ENCODE results near the gene STK33.
"Not testable (repeated sequence)": the region's sequence is repeated elsewhere in the genome, so short reads cannot be mapped to it uniquely, and the experiment has no call there.

The STK33 gene

GRCh38 chr11:8467356-8467755 is 126.7 kb downstream of the STK33 start:
- not testable (repeated sequence) for H3K4me1 Mint-ChIP-seq (ENCODE audit: low read depth); H3K4me3 Mint-ChIP-seq; H3K27me3 Mint-ChIP-seq; H3K27ac Mint-ChIP-seq; H3K36me3 Mint-ChIP-seq
- H3K9me3 Mint-ChIP-seq (ENCODE audit: low read depth): peaks cover 16% of the 10 kb centered on the region

GRCh38 chr11:8466884-8467283 is 127.1 kb downstream of the STK33 start:
- H3K27me3 Mint-ChIP-seq; H3K4me1 Mint-ChIP-seq (ENCODE audit: low read depth); H3K27ac Mint-ChIP-seq; H3K36me3 Mint-ChIP-seq; H3K4me3 Mint-ChIP-seq: not testable (repeated sequence)
- H3K9me3 Mint-ChIP-seq (ENCODE audit: low read depth): peaks cover 16% of the 10 kb centered on the region

DNA sequence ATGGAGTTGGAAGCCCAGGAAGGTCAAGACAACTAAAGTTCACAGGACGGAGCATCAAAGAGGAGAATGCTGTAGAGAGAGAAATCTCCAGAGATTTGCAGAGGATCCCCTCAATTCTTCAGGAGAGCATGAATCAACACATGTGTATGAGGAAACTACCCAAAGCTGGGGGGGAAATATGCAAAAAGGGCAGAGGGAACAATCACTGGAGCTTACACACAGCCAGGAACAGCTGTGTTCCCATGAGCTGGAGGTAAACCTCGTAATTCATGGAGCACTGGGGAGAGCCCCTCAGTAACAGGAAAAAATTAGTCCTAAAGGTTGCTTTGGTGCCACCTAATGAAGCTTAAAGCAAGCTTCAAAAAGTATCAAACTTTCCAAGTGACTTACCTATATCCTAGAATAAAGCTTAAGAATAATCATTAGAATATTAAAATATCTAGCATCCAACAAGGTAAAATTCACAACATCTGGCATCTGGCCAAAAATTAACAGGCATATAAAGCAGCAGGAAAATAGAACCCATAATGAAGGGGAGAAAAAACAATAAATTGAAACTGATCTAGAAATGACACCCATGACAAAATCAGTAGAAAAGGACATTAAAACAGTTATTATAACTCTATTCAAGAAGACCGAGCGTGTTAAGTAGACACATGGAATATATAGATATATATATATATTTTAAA is 134.2 kb downstream of the STK33 start:
- H3K27ac Mint-ChIP-seq: no peak overlapping the region
- peaks cover 3% of the 10 kb centered on the region for H3K36me3 Mint-ChIP-seq
- no peaks in the 10 kb centered on the region for H3K9me3 Mint-ChIP-seq (ENCODE audit: low read depth)
- no peak overlapping the region for H3K4me3 Mint-ChIP-seq
- H3K27me3 Mint-ChIP-seq: no peaks in the 10 kb centered on the region
- H3K4me1 Mint-ChIP-seq (ENCODE audit: low read depth): no peaks in the 10 kb centered on the region

GRCh38 chr11:8442301-8442700 is 151.7 kb downstream of the STK33 start:
- Mint-ChIP-seq H3K27ac (no peak overlapping the region), H3K27me3 (no peaks in the 10 kb centered on the region), H3K9me3 (ENCODE audit: low read depth) (no peaks in the 10 kb centered on the region), H3K4me3 (no peak overlapping the region), H3K36me3 (no peaks in the 10 kb centered on the region), H3K4me1 (ENCODE audit: low read depth) (no peaks in the 10 kb centered on the region)

- H3K4me1 Mint-ChIP-seq (ENCODE audit: low read depth): no peaks in the 10 kb centered on the region
- no peaks in the 10 kb centered on the region for H3K36me3 Mint-ChIP-seq
- H3K27me3 Mint-ChIP-seq: no peaks in the 10 kb centered on the region
- H3K9me3 Mint-ChIP-seq (ENCODE audit: low read depth): no peaks in the 10 kb centered on the region
- H3K4me3 Mint-ChIP-seq: no peak overlapping the region
- no peak overlapping the region for H3K27ac Mint-ChIP-seq
Observed at GRCh38 chr11:8440649-8441048, 153.4 kb downstream of the STK33 start.

GRCh38 chr11:8429483-8429882 is 164.5 kb downstream of the STK33 start:
- Mint-ChIP-seq H3K4me1 (ENCODE audit: low read depth) (no peaks in the 10 kb centered on the region), H3K4me3 (no peak overlapping the region), H3K27ac (no peak overlapping the region), H3K9me3 (ENCODE audit: low read depth) (no peaks in the 10 kb centered on the region), H3K36me3 (peaks cover 4% of the 10 kb centered on the region), H3K27me3 (peaks cover 2% of the 10 kb centered on the region)

GRCh38 chr11:8426076-8426475 is 168.0 kb downstream of the STK33 start:
- no peaks in the 10 kb centered on the region for H3K9me3 Mint-ChIP-seq (ENCODE audit: low read depth)
- no peak overlapping the region for H3K27ac Mint-ChIP-seq
- no peak overlapping the region for H3K4me3 Mint-ChIP-seq
- peaks cover 2% of the 10 kb centered on the region for H3K27me3 Mint-ChIP-seq
- H3K36me3 Mint-ChIP-seq: peaks cover 4% of the 10 kb centered on the region
- no peaks in the 10 kb centered on the region for H3K4me1 Mint-ChIP-seq (ENCODE audit: low read depth)

DNA sequence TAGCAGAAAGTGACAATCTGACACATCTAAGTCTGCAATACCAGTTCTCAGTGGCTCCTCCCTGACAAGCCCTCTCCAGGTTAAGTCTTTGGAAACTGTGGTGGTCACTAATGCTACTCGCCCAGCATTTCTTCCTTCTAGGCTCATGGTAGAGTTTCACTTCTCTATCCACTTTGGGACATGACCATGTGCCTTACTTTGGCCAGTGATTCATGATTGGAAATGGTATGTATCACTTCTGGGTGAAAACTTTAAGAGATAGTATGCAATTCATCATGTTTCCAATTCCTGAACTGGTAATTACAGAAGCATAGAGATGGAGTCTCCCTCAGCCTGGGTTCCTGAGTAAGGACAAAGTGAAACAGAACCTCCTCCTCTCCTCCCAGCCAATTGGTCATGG is 178.8 kb downstream of the STK33 start:
- H3K36me3 Mint-ChIP-seq: no peaks in the 10 kb centered on the region
- no peak overlapping the region for H3K27ac Mint-ChIP-seq
- H3K9me3 Mint-ChIP-seq (ENCODE audit: low read depth): no peaks in the 10 kb centered on the region
- peaks cover 1% of the 10 kb centered on the region for H3K27me3 Mint-ChIP-seq
- H3K4me3 Mint-ChIP-seq: no peak overlapping the region
- H3K4me1 Mint-ChIP-seq (ENCODE audit: low read depth): no peaks in the 10 kb centered on the region

DNA sequence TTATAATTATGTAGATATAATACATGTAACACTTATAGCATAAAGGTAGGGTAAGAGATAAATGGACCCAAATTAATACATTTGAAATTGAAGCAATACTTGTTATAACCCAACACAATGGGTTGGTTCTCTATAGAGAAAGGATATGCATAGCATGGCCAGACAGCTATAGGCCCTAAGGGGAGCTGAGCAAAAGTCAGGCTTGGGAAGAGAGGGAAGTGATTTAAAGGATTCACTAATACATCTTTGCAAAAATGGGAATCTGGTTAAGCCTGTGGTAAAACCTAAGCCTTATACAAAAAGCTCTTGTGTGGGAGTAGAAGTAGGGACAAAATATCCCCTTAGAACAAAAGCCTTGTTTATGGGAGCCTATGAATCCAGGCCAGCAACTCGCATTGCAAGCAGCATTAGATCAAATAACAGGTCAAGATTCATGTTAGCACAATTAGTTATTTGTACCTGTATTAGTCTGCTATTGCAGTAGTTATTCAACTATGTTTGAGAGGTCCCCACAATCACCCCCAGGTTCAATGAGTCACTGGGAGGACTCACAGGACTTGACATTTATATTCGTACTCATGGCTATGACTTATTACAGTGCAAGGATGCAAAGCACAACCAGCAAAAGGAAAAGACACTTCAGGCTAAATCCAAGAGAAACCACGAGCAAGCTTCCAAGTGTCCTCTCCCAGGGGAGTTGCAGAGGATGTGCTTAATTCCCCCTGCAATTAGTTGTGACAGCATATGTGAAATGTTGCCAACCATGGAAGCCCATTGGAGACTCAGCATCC is 185.7 kb downstream of the STK33 start:
- no peak overlapping the region for H3K27ac Mint-ChIP-seq
- H3K9me3 Mint-ChIP-seq (ENCODE audit: low read depth): peaks cover 5% of the 10 kb centered on the region
- no peaks in the 10 kb centered on the region for H3K4me1 Mint-ChIP-seq (ENCODE audit: low read depth)
- H3K36me3 Mint-ChIP-seq: no peaks in the 10 kb centered on the region
- H3K27me3 Mint-ChIP-seq: no peaks in the 10 kb centered on the region
- no peak overlapping the region for H3K4me3 Mint-ChIP-seq

DNA sequence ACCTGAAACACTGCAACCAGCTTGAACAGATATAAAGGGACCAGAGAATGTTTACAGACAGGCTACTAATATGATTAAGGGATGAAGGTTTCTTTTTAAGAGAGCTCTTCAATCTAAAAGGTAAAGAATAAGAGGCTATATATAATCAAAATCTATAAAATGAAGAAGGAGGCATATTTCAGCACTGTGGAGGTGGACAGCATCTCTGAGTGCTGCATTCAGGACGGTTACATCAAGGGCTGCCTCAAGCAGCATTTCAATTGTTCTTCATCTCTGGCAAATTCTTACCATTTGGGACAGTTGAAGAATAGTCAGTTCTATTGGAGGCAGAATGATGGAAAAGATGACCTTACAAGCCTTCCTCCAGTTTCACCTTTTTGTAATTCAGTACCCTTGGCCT is 190.7 kb downstream of the STK33 start:
- H3K9me3 Mint-ChIP-seq (ENCODE audit: low read depth): peaks cover 5% of the 10 kb centered on the region
- H3K27ac Mint-ChIP-seq: no peak overlapping the region
- no peaks in the 10 kb centered on the region for H3K36me3 Mint-ChIP-seq
- no peaks in the 10 kb centered on the region for H3K4me1 Mint-ChIP-seq (ENCODE audit: low read depth)
- H3K27me3 Mint-ChIP-seq: no peaks in the 10 kb centered on the region
- no peak overlapping the region for H3K4me3 Mint-ChIP-seq

DNA sequence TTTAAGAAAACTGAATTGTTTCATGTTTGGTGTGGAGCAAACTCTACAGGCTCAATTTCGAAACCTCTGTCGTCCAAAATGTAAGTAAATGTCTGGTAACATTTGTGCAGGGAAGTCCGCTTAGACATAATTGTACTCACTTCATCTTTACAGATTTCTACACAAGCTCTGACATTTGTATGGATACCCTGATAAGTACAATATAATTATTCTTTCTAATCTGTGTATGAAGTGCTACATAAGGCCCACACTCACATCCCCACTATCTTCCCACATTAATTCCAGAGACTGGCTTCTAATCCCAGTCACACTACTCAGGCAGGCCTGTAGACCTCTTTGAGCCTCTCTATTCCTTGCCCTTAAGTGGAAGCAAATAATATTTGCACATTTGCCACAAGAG is 201.1 kb downstream of the STK33 start:
- no peaks in the 10 kb centered on the region for H3K4me1 Mint-ChIP-seq (ENCODE audit: low read depth)
- H3K27me3 Mint-ChIP-seq: no peaks in the 10 kb centered on the region
- H3K27ac Mint-ChIP-seq: no peak overlapping the region
- no peaks in the 10 kb centered on the region for H3K9me3 Mint-ChIP-seq (ENCODE audit: low read depth)
- peaks cover 2% of the 10 kb centered on the region for H3K36me3 Mint-ChIP-seq
- no peak overlapping the region for H3K4me3 Mint-ChIP-seq

DNA sequence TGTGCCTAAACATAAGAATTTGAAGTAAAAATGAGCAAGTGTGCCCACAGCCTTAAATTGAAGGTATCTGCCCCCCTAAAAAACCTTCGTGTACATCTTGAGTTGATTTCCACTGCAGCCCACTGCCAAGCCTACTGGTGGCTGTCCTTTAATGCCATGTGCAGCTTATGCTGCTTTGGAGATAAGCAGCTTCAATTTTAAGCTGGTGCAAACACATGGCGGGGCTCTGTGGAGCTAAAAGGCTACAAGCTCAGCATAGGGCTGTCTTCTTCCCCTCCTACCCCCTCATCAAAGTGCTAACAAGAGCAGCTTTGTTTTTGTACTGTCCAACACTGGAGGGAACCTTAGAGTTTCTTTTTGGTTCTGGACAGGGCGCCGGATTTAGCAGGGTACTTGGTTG is 201.9 kb downstream of the STK33 start:
- Mint-ChIP-seq H3K4me3 (no peak overlapping the region), H3K4me1 (ENCODE audit: low read depth) (no peaks in the 10 kb centered on the region), H3K27ac (no peak overlapping the region), H3K27me3 (no peaks in the 10 kb centered on the region), H3K9me3 (ENCODE audit: low read depth) (no peaks in the 10 kb centered on the region), H3K36me3 (no peaks in the 10 kb centered on the region)

DNA sequence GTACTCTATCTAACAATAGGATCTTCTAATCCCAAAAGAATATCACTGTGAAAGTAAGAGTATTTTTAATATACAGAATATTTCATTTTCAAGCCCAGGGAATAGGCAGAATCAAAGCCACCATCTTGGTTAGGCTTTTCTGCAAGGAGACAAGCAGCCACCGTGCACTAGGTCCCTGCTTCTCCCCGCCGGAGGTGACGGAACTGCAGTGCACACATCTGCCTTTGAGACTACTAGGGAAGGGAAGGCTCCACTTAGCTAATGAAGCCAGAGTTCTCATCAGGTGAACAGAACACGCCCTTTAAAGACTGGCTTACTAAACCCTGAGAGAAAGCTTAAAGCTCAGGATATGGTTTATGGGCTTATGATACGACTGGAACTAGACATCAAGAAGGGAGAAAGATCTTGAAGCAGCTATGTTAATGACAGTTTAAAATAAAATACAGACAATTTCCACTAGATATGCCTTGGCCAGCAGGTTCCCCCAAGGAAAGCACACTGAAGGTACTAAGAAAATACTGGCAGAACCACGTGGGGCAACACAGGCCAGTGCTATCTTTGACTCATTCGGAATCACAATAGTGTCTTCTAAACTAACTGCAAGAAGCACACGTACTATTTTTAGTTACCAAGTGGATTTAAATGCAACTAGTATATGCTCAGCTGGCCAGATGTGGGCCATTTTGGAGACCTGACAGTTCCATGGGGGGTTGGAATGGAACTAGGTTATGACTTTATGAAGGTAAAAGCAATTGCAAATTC is 203.0 kb downstream of the STK33 start:
- no peak overlapping the region for H3K4me3 Mint-ChIP-seq
- H3K9me3 Mint-ChIP-seq (ENCODE audit: low read depth): no peaks in the 10 kb centered on the region
- no peaks in the 10 kb centered on the region for H3K36me3 Mint-ChIP-seq
- H3K27me3 Mint-ChIP-seq: no peaks in the 10 kb centered on the region
- no peaks in the 10 kb centered on the region for H3K4me1 Mint-ChIP-seq (ENCODE audit: low read depth)
- H3K27ac Mint-ChIP-seq: no peak overlapping the region

GRCh38 chr11:8389029-8389996 is 204.7 kb downstream of the STK33 start:
- Mint-ChIP-seq H3K27me3 (no peaks in the 10 kb centered on the region), H3K27ac (no peak overlapping the region), H3K9me3 (ENCODE audit: low read depth) (no peaks in the 10 kb centered on the region), H3K4me3 (no peak overlapping the region), H3K36me3 (no peaks in the 10 kb centered on the region), H3K4me1 (ENCODE audit: low read depth) (no peaks in the 10 kb centered on the region)
